AG04449 (cell line): ENCODE results near the gene EPB41L1.

Source experiments
- CTCF ChIA-PET: fragments of 350-600 bp; formaldehyde crosslinking; extraction: SDS; loops from one replicate; lab custom pipeline; 2021; ENCODE audit warnings: antibody characterized with exemption; lab: Yijun Ruan, JAX
- POLR2A ChIA-PET: fragments of 400-600, 350-600 bp; formaldehyde crosslinking; extraction: SDS; loops from one replicate; lab custom pipeline; 2020; ENCODE audit warnings: antibody characterized with exemption, inconsistent platforms; lab: Yijun Ruan, JAX
- DNase-seq: peaks from one replicate; pipeline ENCODE4 v3.0.0-alpha.2; 2010; ENCODE audit warnings: low read depth, low spot score
- H3K4me3 ChIP-seq: 2 replicates; pipeline ENCODE4 v1.5.1; 2011; ENCODE audit warnings: low read depth, mild to moderate bottlenecking, control low read depth, low read length
- TF ChIP-seq, protein P1 (sequence below): IDR thresholded peaks from one replicate; pipeline ENCODE4 v1.5.1; 2011; ENCODE audit warnings: mild to moderate bottlenecking, moderate library complexity, low read length, control low read depth, inconsistent platforms; ENCODE audit not compliant: insufficient read depth; ENCODE audit errors: missing control alignments

The EPB41L1 gene

DNA sequence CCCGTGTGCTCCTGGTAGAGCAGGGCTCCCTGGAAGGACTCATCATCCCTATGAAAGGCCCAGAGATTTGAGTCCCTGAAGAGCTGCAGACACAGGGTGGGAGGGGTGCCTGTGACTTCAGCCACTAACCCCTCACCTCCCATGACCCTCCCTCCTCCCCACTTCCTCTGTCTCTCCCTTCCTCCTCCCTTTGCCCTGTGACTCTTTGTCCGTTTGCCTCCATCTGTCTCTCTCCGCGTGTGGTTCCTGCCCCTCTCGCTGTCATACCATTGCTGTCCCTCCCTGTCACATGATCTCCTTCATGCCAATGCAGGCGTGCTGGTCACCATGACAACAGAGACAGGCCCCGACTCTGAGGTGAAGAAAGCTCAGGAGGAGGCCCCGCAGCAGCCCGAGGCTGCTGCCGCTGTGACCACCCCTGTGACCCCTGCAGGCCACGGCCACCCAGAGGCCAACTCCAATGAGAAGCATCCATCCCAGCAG, 19.0 kb downstream of the EPB41L1 start:
- TF ChIP-seq, protein P1, sequence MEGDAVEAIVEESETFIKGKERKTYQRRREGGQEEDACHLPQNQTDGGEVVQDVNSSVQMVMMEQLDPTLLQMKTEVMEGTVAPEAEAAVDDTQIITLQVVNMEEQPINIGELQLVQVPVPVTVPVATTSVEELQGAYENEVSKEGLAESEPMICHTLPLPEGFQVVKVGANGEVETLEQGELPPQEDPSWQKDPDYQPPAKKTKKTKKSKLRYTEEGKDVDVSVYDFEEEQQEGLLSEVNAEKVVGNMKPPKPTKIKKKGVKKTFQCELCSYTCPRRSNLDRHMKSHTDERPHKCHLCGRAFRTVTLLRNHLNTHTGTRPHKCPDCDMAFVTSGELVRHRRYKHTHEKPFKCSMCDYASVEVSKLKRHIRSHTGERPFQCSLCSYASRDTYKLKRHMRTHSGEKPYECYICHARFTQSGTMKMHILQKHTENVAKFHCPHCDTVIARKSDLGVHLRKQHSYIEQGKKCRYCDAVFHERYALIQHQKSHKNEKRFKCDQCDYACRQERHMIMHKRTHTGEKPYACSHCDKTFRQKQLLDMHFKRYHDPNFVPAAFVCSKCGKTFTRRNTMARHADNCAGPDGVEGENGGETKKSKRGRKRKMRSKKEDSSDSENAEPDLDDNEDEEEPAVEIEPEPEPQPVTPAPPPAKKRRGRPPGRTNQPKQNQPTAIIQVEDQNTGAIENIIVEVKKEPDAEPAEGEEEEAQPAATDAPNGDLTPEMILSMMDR = no peak
- POLR2A ChIA-PET = no interaction called here
- H3K4me3 ChIP-seq = no peak overlapping the region
- DNase-seq = no peak
- CTCF ChIA-PET = interaction anchor here (0.7 to 52.9 kb wide), 3 partner anchors 16 to 220 kb away, joined by 3 to 940 read pairs (median 30); no protein-coding TSS in a partner anchor

DNA sequence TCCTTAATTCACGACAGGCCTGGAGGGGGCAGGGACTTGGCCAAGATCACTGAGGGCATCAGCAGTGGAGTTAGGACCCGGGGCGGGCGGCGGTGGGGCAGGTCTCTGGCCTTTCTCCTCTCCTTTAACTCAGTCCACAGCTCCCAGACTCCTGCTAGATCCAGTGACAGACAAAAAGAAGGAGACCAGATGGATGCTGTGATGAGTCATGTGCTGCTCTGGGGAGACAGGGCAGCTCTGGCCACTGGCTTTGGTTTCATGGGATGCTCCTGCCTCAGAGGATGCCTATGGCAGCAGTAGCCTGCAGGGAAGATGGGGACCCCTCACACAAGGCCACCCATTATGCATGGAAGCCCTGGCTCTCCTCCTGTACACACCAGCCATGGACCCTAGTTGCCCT, 20.5 kb downstream of the EPB41L1 start:
- TF ChIP-seq, protein P1 = no peak
- POLR2A ChIA-PET = no interaction called here
- CTCF ChIA-PET = interaction anchor here (4.2 to 52.9 kb wide), 2 partner anchors 18 to 28 kb away, joined by 30 to 940 read pairs; no protein-coding TSS in a partner anchor
- no peak for DNase-seq
- no peak overlapping the region for H3K4me3 ChIP-seq

DNA sequence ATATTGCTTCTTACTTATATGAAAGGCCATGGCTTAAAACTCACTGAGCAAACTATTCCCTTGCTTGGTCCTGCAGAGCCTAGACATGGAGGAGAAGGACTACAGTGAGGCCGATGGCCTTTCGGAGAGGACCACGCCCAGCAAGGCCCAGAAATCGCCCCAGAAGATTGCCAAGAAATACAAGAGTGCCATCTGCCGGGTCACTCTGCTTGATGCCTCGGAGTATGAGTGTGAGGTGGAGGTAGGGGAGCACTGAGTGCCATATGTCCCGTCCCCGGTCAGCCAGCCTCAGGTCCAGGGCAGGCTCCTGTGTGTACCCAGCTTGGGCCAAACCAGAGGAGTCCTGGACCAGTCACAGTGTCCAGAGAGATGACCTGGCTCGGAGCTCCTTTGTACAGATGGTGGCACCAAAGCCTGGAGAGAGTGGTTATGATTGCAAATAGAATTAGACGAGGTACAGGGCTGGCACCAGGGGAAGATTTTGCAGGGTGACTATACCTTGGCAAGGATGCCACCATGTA, 21.0 kb downstream of the EPB41L1 start:
- CTCF ChIA-PET = interaction anchor here (4.2 to 52.9 kb wide), 2 partner anchors 18 to 28 kb away, joined by 30 to 940 read pairs; no protein-coding TSS in a partner anchor
- POLR2A ChIA-PET = no interaction called here
- H3K4me3 ChIP-seq = no peak overlapping the region
- TF ChIP-seq, protein P1 = no peak
- DNase-seq = no peak

DNA sequence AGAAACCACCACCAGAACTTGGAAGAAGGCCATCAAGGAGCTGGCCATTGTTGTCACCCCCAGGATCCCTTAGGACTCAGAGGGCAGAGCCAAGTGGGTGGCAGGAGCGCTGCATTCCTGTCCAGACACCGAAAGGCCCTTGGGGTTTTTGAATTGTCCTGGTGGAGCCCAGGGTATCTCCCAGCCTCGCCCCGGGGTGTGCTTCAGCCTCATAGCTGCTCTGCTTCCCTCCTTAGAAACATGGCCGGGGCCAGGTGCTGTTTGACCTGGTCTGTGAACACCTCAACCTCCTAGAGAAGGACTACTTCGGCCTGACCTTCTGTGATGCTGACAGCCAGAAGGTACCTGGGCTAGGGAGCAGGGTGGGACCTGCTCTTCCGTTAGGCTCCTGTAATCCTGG, 23.2 kb downstream of the EPB41L1 start:
- no peak for DNase-seq
- ChIA-PET CTCF (interaction anchor here (4.2 to 52.9 kb wide), 2 partner anchors 21 to 25 kb away, joined by 30 to 940 read pairs; no protein-coding TSS in a partner anchor), POLR2A (interaction anchor here (1.3 kb wide), 1 partner anchor 15 kb away, joined by 4 read pairs; no protein-coding TSS in a partner anchor)
- H3K4me3 ChIP-seq = no peak overlapping the region
- TF ChIP-seq, protein P1 = no peak

DNA sequence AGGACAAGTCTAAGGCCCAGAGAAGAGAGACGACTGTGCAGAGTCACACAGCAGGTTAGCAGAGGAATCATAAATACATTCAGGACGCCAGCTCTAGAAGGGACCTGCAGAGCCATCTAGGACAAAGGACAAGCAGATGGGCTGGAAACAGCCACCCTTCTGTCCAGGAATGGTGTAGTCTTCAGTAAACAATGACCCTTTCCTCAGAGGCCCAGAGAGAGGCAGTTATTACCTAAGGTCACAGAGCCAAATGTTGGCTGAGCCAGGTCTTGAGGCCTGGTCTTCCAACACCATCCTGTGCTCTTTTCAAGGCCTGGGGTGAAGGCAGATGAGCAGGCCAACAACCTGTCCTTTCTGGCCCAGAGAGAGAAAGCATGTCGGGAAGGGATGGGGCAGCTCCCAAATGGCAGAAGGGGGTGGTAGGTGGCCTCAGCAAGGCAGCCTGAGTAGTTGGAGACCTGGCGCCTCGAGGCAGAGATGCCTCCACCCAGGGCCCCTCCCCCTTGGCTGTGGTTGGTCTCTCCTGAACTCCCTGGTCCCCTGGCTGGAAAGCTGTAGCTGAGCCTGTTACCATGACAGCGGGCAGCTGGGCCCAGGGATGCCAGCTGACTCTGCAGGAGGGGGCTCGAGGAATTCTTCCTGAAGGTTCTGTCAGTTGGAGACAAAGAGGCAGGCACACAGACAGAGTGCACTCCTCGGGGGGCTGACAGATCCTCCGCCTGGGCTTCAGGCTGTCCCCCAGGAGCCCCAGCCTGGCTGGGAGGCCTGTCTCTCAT, 24.8 kb downstream of the EPB41L1 start:
- H3K4me3 ChIP-seq = no peak overlapping the region
- POLR2A ChIA-PET = no interaction called here
- DNase-seq = no peak
- TF ChIP-seq, protein P1 = no peak
- CTCF ChIA-PET = interaction anchor here (0.7 to 52.9 kb wide), 5 partner anchors 18 to 261 kb away, joined by 3 to 940 read pairs (median 3); no protein-coding TSS in a partner anchor

DNA sequence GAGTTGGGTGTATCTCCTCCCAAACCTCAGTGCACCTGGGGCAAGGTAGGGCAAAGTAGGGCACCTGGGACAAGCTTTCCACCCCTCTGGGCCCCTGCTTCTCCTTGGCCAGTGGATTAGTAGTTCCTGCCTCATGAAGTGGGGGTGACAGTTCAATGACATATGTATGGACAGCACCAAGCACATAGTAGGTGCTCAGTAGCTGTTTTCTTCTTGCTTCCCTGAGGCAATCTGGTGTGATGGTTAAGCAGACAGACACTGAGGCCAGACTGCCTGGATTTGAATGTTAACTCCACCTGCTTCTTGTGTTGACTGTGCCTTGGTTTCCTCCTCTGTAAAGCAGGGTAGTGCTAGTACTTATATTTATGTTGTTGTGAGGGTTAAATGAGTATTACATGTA, 25.8 kb downstream of the EPB41L1 start:
- TF ChIP-seq, protein P1 = no peak
- no peak overlapping the region for H3K4me3 ChIP-seq
- ChIA-PET POLR2A (no interaction called here), CTCF (interaction anchor here (0.6 to 52.9 kb wide), 4 partner anchors 11 to 260 kb away, joined by 3 to 940 read pairs (median 4); no protein-coding TSS in a partner anchor)
- DNase-seq = no peak
